Liver (tissue), 9 donors: ENCODE results near the gene BRD3OS. TPM values are rescaled to one million over a fixed set of nuclear protein-coding genes. Genes with fewer than 3 reads are reported as not detected.

Experiments
- DNase-seq: peaks from one replicate; pipeline ENCODE4 v3.0.0-alpha.2; 2017; ENCODE audit warnings: low spot score
- H3K27ac ChIP-seq, 2 donors: one replicate each; pipeline ENCODE4 v1.7.0; 2013; ENCODE audit warnings: inconsistent platforms in 2 of 2, low read length in 2 of 2, control low read depth in 1 of 2, low read depth in 1 of 2, mild to moderate bottlenecking in 1 of 2
- H3K27me3 ChIP-seq, 4 donors: one replicate each; pipeline versions ENCODE4 v1.6.1 to v1.7.0; 2013; ENCODE audit warnings: low read length in 3 of 4, inconsistent platforms in 1 of 4, mild to moderate bottlenecking in 1 of 4, moderate library complexity in 1 of 4; ENCODE audit not compliant: control insufficient read depth in 4 of 4, insufficient read depth in 4 of 4
- H3K36me3 ChIP-seq, 4 donors: one replicate each; pipeline versions ENCODE4 v1.6.1 to v1.7.0; 2013; ENCODE audit warnings: low read length in 3 of 4, mild to moderate bottlenecking in 3 of 4, low read depth in 1 of 4, moderate library complexity in 1 of 4; ENCODE audit not compliant: control insufficient read depth in 4 of 4, insufficient read depth in 3 of 4
- H3K4me1 ChIP-seq, 4 donors: one replicate each; pipeline versions ENCODE4 v1.6.1 to v1.7.0; 2013; ENCODE audit warnings: low read length in 3 of 4, mild to moderate bottlenecking in 3 of 4, moderate library complexity in 1 of 4; ENCODE audit not compliant: control insufficient read depth in 4 of 4, insufficient read depth in 4 of 4
- H3K4me3 ChIP-seq, 3 donors: one replicate each; pipeline versions ENCODE4 v1.6.1 to v1.7.0; 2013; ENCODE audit warnings: low read length in 3 of 3, control low read depth in 1 of 3, low read depth in 1 of 3, mild to moderate bottlenecking in 1 of 3
- H3K9ac ChIP-seq, 2 donors: one replicate each; pipeline ENCODE4 v1.7.0; 2013; ENCODE audit warnings: low read length in 2 of 2, mild to moderate bottlenecking in 2 of 2, moderate library complexity in 2 of 2, control low read depth in 1 of 2, low read depth in 1 of 2
- H3K9me3 ChIP-seq, 4 donors: one replicate each; pipeline versions ENCODE4 v1.6.1 to v1.7.0; 2013; ENCODE audit warnings: low read length in 3 of 4; ENCODE audit not compliant: control insufficient read depth in 4 of 4
- ATF3 ChIP-seq: IDR thresholded peaks from 2 replicates; pipeline ENCODE4 v1.6.1; 2016; ENCODE audit warnings: antibody characterized with exemption
- CTCF ChIP-seq: fragments of 150-350 bp; IDR thresholded peaks from 2 replicates; pipeline ENCODE4 v1.5.1; 2017; ENCODE audit warnings: improper control_type of control experiment, low read depth, low read length; ENCODE audit not compliant: missing input control
- FOXA1 ChIP-seq: IDR thresholded peaks from 2 replicates; pipeline ENCODE4 v1.6.1; 2016; ENCODE audit warnings: antibody characterized with exemption
- FOXA2 ChIP-seq: IDR thresholded peaks from 2 replicates; pipeline ENCODE4 v1.6.1; 2016; ENCODE audit warnings: antibody characterized with exemption
- GABPA ChIP-seq, 2 donors: IDR thresholded peaks in 1 of 2; conservative IDR thresholded peaks in 1 of 2; 2 replicates each; pipeline ENCODE4 v1.6.1; 2016; ENCODE audit warnings: antibody characterized with exemption in 2 of 2, mild to moderate bottlenecking in 1 of 2, moderate library complexity in 1 of 2
- HNF4A ChIP-seq, 2 donors: conservative IDR thresholded peaks; 2 replicates each; pipeline ENCODE4 v1.6.1; 2016; ENCODE audit warnings: antibody characterized with exemption in 2 of 2, mild to moderate bottlenecking in 2 of 2
- HNF4G ChIP-seq: IDR thresholded peaks from 2 replicates; pipeline ENCODE4 v1.6.1; 2016; ENCODE audit warnings: antibody characterized with exemption
- JUND ChIP-seq, 2 donors: IDR thresholded peaks; 2 replicates each; pipeline ENCODE4 v1.6.1; 2016; ENCODE audit warnings: antibody characterized with exemption in 2 of 2
- MAX ChIP-seq: IDR thresholded peaks from 2 replicates; pipeline ENCODE4 v1.6.1; 2016; ENCODE audit warnings: antibody characterized with exemption
- RAD21 ChIP-seq, 2 donors: IDR thresholded peaks; 2 replicates each; pipeline ENCODE4 v1.6.1; 2016; ENCODE audit warnings: antibody characterized with exemption in 2 of 2, mild to moderate bottlenecking in 2 of 2
- REST ChIP-seq: IDR thresholded peaks from 2 replicates; pipeline ENCODE4 v1.6.1; 2016; ENCODE audit warnings: antibody characterized with exemption, mild to moderate bottlenecking
- RXRA ChIP-seq, 2 donors: IDR thresholded peaks; 2 replicates each; pipeline ENCODE4 v1.6.1; 2017 to 2018; ENCODE audit warnings: antibody characterized with exemption in 2 of 2, mild to moderate bottlenecking in 1 of 2
- SP1 ChIP-seq: IDR thresholded peaks from 2 replicates; pipeline ENCODE4 v1.6.1; 2018; ENCODE audit warnings: antibody characterized with exemption, mild to moderate bottlenecking
- TAF1 ChIP-seq: conservative IDR thresholded peaks from 2 replicates; pipeline ENCODE4 v1.6.1; 2016; ENCODE audit warnings: antibody characterized with exemption, mild to moderate bottlenecking
- YY1 ChIP-seq: IDR thresholded peaks from 2 replicates; pipeline ENCODE4 v1.6.1; 2016; ENCODE audit warnings: antibody characterized with exemption, mild to moderate bottlenecking
- WGBS: extraction: QIAGEN DNeasy Blood & Tissue Kit; methylation state at CpG from one replicate; pipeline ENCODE4 v1.1.7; 2013; 5-methylcytosine and 5-hydroxymethylcytosine counted together
- polyA plus RNA-seq, 2 donors: library from polyadenylated mRNA; stranded (reverse) in 1 of 2; unstranded in 1 of 2; fragments of 200-250 nt in 1 of 2; fragments of >200 nt in 1 of 2; fragmentation: Nextera tagmentation in 1 of 2; extraction: Ambion mirVana in 1 of 2; gene quantifications; one replicate each; pipeline versions ENCODE4 v1.2.1 to v1.2.3, GENCODE V29; 2013 to 2015
- total RNA-seq, 2 donors: library from RNA; depleted of rRNA; stranded (reverse); fragments of >200 nt; gene quantifications; one replicate each; pipeline ENCODE4 v1.2.3, GENCODE V29; 2014
- TF ChIP-seq, protein P1 (sequence below): IDR thresholded peaks from 2 replicates; pipeline ENCODE4 v1.6.1; 2016; ENCODE audit warnings: antibody characterized with exemption
- donor health status: healthy.
- donor health status: healthy.
- donor health status: healthy.
- donor health status: healthy.
- donor health status: healthy.

BRD3OS gene
- total RNA-seq (1 to 10 TPM; 2.6 to 3.2 TPM), polyA plus RNA-seq (1 to 10 TPM; 2.1 to 5.1 TPM)

GRCh38 chr9:134024828-134025605, at the start of gene BRD3OS:
BRD3OS (plus strand) TSS chr9:134025481; CDS start chr9:134026748, 1,267 bp downstream.
- H3K9ac ChIP-seq: peak within 1 kb of the TSS in 1 of 2 donors; percentile 47
- peak within 1 kb of the TSS in 1 of 2 donors; percentile 41 for H3K27ac ChIP-seq
- TF ChIP-seq MAX (no peak), REST (no peak), TAF1 (no peak), HNF4A (conservative IDR thresholded peaks at IDR 0.05) (peak in 1 of 2 donors; percentile 26), GABPA (IDR thresholded peaks at IDR 0.05 in 1 of 2, conservative IDR thresholded peaks at IDR 0.05 in 1 of 2) (peak in 1 of 2 donors; percentile 30), SP1 (peak; percentile 78), FOXA1 (no peak), RAD21 (IDR thresholded peaks at IDR 0.05) (no peak)

GRCh38 chr9:133975511-133975910, 49.8 kb upstream of the BRD3OS start:
- Histone ChIP-seq H3K27me3 (no peaks in the 10 kb centered on the region), H3K27ac (peak overlapping the region; percentile 78 to 83), H3K36me3 (no peaks in the 10 kb centered on the region), H3K9me3 (no peaks in the 10 kb centered on the region), H3K9ac (peak overlapping the region in 1 of 2 donors; percentile 33), H3K4me3 (no peak overlapping the region), H3K4me1 (peaks cover 53 to 84% (median 67%) of the 10 kb centered on the region in 4 donors)
- 95% methylated on average over 3 of the region's 3 CpGs for whole genome bisulfite sequencing
- DNase-seq: no peak
- TF ChIP-seq YY1 (no peak), REST (no peak), RXRA (IDR thresholded peaks at IDR 0.05) (no peak), FOXA1 (no peak), SP1 (no peak), JUND (IDR thresholded peaks at IDR 0.05) (no peak), CTCF (no peak), ATF3 (no peak), MAX (no peak), RAD21 (IDR thresholded peaks at IDR 0.05) (no peak), FOXA2 (no peak), GABPA (IDR thresholded peaks at IDR 0.05 in 1 of 2, conservative IDR thresholded peaks at IDR 0.05 in 1 of 2) (no peak), HNF4A (conservative IDR thresholded peaks at IDR 0.05) (no peak), TAF1 (no peak), HNF4G (no peak)
- TF ChIP-seq, protein P1, sequence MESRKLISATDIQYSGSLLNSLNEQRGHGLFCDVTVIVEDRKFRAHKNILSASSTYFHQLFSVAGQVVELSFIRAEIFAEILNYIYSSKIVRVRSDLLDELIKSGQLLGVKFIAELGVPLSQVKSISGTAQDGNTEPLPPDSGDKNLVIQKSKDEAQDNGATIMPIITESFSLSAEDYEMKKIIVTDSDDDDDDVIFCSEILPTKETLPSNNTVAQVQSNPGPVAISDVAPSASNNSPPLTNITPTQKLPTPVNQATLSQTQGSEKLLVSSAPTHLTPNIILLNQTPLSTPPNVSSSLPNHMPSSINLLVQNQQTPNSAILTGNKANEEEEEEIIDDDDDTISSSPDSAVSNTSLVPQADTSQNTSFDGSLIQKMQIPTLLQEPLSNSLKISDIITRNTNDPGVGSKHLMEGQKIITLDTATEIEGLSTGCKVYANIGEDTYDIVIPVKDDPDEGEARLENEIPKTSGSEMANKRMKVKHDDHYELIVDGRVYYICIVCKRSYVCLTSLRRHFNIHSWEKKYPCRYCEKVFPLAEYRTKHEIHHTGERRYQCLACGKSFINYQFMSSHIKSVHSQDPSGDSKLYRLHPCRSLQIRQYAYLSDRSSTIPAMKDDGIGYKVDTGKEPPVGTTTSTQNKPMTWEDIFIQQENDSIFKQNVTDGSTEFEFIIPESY: no peak

More at GRCh38 chr9:134024828-134025605, at the start of gene BRD3OS:
- Histone ChIP-seq H3K9me3 (no peaks in the 10 kb centered on the region), H3K4me3 (peak within 1 kb of the TSS; percentile 38 to 79 (median 71)), H3K27me3 (no peaks in the 10 kb centered on the region), H3K36me3 (no peaks in the 10 kb centered on the region), H3K4me1 (peaks cover 11 to 22% (median 21%) of the 10 kb centered on the region in 4 donors)
- peak; percentile 90 for DNase-seq
- WGBS: 4% methylated on average over 43 of the region's 43 CpGs
